CD4-positive, alpha-beta T cell treated with Interleukin-6 at 100 ng/mL for 8 hours (primary cell): Measurements from ENCODE around the gene KRT84.

ENCODE experiments used
- DNase-seq: peaks from one replicate; pipeline ENCODE4 v3.0.0-alpha.2; 2020; ENCODE audit warnings: mixed read lengths, low spot score

The KRT84 gene, protein sequence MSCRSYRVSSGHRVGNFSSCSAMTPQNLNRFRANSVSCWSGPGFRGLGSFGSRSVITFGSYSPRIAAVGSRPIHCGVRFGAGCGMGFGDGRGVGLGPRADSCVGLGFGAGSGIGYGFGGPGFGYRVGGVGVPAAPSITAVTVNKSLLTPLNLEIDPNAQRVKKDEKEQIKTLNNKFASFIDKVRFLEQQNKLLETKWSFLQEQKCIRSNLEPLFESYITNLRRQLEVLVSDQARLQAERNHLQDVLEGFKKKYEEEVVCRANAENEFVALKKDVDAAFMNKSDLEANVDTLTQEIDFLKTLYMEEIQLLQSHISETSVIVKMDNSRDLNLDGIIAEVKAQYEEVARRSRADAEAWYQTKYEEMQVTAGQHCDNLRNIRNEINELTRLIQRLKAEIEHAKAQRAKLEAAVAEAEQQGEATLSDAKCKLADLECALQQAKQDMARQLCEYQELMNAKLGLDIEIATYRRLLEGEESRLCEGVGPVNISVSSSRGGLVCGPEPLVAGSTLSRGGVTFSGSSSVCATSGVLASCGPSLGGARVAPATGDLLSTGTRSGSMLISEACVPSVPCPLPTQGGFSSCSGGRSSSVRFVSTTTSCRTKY

DNA sequence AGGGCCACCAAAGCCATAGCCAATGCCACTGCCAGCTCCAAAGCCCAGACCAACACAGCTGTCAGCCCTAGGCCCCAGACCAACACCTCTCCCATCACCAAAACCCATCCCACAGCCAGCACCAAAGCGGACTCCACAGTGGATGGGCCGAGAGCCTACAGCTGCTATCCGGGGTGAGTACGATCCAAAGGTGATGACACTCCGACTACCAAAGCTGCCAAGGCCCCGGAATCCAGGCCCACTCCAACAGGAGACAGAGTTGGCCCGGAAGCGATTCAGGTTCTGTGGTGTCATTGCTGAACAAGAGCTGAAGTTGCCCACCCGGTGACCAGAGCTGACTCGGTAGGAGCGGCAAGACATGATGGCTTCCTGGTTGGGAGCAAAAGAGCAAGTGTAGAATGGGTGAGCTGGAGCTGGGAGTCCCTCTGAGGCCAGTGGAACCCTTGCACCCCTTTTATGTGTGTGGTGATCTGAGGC, at the start of gene KRT84:
Gene KRT84 (minus strand): TSS at position 427 of the 477 bp plus-strand sequence. CDS start 67 bp downstream, at position 360.
- no peak for DNase-seq

DNA sequence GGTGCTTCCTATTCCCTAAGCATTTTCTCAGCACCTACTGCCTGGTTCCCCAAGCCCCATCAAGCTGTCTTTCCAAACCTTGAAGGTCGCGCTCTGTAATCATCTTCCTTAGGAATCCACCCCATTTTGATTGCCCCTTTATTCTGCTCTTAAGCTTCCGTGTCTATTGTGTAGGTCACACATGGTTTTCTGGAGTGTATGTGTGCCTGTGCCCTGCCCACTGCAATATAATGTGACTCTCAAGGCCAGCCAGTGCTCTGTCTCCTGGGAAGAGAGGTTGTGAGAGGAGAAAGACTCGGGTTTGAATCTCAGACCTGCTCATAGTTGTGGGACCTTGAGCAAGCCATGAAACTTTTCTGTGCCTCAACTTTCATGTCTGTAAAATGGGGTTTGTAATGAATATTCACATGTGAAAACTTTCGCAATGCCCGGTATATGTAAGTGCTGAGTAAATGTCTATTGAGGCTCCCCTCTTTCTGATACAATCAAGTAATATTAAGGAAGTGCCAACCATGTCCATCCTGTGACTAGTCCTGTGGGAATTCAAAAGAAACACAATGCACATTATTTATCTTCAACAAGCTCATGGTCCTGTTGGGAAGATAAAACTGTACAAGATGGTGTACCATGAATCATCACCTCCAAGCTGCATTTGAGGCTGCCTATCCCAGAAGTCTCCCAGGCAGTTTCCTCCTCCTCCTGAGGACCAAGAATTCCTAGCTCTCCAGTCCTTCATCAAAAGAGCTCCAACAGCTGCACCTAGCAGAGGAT, 49.5 kb upstream of the KRT84 start:
- no peak for DNase-seq

DNA sequence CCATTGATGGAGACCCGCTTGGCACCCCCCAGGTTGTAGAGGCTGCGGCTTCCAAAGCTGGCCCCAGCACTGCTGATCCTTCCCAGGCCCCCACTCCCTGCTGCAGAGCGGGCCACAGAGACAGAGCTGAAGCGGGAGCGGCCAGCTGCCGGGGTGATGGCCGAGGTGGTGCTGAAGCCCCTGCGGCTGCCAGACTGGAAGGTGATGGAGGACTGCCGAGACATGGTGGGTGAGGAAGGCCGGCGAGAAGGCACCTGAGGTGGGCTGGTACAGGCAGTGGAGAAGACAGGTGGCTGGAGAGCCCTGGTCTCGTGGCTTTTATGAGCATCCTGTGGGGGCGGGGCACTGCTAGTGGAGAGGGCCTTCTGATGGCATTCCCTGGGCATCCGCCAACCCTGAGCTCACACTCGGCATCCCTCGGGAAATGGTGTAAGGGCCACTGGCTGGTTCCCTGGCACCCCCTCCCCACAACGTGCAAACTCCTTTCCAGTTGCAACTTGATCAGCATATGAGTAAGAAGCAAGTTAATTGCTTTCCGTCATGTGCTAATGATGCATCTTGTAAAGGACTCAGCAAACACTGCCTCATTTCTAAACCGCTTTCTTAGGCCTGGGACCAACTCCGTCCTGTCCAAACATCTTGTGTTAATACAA, 48.8 kb upstream of the KRT84 start, which contains the start of gene KRT75:
Gene KRT75 (minus strand): TSS at position 291 of the 653 bp plus-strand sequence. CDS start 67 bp downstream, at position 224.
- DNase-seq = no peak

DNA sequence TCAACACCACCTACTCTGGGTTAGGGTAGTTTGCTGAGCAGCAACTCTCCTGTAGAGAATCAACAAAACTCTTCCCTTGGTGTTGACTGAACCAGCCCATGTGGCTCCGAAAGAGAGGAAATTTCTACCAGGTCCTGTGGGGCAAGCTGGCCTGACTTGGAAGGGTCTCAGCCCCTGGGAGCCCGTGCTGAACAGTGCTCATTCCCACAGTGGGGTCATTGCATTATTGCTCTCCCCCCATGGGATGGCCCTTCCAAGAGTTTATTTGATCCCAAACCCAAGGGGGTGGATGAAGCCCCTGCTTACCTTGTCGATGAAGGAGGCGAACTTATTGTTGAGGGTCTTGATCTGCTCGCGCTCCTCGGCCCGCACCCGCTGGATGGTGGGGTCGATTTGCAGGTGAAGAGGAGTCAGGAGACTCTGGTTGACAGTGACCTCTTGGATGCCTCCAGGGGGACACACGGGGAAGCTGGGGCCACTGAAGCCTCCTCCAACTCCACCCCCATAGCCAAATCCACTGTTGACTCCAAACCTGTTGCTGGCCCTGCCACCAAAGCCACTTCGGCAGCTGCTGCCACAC, 48.1 kb upstream of the KRT84 start:
- no peak for DNase-seq

DNA sequence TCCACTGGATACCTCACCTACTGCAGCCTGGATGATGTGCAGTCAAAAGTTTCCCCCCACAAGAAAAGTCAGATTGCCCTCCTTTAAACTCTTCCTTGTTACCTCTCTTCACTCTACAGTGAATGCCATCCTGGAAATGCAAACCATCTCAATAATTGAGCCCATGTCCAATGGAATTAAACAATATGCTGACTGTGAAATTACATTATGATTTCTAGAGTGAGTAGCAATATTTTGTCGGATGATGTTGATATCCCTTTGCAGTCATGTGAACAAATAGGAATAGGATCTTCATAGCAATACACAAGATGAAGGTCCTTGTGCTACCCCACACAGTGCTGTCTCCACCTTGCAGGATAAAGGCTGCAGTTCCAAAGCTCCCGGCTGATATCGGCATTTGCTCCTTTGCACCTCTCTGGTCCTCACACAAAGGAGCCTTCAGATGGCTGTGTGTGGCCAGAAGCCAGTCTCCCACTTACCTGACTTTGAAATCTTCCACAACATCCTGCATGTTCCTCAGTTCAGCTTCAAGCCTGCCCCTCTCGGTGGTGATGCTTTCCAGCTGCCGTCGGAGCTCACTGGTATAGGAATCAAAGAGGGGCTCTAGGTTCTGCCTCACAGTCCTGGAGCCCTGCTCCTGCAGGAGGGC, 47.2 kb upstream of the KRT84 start:
- no peak for DNase-seq

DNA sequence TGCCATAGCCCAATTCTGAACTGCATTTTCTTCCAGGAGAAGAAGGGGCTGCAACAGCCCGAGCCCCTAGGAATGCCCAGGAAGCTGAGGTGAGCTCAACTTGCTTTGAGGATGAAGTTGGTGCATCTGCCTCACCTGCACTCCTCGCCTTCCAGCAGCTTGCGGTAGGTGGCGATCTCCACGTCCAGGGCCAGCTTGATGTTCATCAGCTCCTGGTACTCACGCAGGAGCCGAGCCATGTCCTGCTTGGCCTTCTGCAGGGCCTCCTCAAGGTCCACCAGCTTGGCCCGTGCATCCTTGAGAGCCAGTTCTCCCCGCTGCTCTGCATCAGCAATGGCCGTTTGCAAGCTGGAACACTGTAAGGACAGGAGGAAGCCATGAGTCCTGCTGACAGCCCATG, 42.7 kb upstream of the KRT84 start:
- DNase-seq = no peak

DNA sequence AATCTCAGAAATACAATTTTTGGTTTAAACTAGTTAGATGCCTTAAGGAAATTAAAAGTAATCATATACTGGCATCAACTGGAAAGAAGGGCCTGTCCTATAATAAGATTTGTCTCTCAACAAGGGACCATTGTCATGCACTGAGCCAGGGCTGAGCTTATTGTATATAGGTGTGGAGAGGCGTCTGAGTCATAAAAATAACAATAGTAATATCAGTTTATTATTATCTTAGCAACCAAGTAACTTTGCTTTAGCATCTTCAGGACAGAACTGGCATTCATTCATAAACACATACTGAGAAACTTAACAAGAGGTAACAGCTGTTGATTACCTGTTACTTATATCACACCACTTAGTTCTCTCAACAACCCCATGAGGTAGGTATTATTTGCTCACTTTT, 41.6 kb upstream of the KRT84 start:
- no peak for DNase-seq

DNA sequence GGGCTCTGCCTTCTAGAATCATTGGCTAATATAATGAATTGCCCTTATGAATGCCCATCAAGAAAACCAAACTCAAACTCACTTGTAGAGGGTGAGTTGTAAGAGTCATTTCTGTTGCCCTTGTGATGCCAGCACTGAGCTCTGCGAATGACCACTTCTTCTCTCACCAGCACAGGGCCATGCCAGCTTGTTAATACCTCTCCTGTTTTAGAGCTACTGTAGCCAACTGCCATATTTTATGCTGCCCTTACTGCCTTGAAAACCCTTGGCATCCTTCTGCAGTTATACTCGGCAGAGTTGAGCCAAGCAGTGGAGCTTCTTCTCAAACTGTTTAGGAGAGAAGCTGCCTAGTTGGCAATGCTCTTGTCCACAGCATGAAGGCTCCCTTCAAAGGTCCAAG, 40.6 kb upstream of the KRT84 start:
- DNase-seq = no peak

DNA sequence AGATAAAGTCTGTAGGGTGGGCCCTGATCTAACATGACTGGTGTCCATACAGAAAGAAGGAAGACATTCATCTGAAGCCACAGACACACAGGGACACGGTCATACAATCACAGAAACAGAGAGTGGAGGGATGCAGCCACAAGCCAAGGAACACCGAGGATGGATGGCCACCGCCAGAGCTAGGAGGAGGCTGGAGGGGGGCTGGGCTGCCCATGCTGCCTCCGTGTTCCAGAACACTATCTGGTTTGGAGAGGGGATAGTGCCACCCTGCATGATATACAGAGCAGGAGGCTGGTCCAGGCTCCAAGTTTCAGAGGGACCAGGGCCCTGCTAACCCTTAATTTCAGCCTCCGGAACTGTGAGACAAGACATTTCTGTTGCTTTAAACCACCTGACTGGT, 40.0 kb upstream of the KRT84 start:
- DNase-seq = no peak

DNA sequence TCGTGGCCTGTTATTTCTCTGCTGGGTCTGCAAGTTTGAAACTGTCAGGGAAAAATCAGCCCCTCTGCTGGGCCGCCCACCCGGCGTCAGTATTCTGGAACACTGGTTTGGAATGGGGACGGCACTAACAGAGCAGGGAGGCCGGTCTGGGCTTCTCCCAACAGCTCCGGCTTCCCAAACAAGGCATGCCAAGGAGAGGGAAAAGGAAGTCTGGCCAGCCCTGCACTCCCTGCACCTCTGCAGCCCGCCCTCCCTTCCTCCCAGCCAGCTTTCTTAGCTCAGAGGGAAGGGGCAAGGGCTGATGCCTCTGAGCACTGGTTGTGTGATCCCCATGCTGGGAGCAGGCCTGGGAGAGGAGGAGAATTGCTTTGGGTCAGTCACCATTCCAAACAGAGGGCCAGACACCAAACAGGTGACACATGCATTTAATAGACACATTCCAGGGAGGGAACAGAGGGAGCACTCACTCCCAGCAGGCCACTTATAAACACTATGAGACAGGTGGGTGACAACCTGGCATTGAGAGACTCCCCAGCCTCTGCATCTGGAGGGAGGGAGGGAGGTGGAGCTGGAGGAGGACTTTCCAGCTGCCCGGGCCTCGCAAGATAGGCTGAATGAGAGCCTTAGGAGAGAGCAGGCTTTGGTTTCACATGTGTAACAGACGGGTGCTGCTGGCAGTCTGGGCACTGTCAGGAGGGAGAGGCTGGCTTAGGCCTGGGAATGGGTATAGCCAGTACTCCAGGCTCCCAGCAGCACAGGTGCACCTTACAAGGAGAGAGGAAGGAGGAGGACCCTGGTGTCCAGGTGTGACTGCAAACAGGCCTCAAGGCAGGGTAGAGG, 38.4 kb upstream of the KRT84 start:
- DNase-seq = no peak

DNA sequence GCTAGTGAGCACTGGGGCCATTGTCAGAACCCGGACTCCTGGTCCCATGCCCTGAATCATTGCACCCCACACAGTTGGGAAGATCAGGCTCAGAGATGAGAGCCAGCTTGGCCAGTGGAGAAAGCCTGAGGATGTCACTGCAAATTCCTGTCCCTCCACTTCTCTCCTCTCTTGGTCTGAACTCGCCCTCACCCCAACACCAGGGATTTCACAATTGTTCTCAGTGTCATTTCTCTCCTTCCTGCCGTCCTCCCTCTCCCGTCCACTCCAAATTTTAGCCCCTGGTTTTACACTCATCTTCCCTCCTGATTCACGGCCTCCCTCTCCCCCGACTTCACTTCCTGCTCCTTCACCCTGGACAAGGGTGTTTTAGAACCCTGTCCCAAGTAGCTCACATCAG, 37.6 kb upstream of the KRT84 start:
- no peak for DNase-seq

DNA sequence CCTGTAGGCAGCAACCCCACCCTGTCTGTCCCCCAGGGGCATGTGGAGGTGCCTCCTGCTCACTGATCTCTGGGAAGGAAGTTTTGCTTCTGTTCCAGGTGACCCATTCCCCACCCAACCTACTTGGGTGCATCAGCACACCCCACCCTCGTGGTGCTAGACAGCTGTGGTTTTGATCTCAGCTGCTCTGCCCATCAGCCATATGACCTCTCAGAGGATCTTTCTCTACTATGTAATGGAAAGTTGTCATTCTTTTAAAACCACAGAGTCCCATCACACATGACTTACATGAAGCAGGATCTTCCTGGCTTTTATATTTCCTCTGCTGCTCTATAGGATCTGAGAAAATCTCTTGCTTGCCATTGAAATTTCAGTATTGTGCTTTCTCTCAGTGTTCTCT, 34.2 kb upstream of the KRT84 start:
- DNase-seq = no peak

DNA sequence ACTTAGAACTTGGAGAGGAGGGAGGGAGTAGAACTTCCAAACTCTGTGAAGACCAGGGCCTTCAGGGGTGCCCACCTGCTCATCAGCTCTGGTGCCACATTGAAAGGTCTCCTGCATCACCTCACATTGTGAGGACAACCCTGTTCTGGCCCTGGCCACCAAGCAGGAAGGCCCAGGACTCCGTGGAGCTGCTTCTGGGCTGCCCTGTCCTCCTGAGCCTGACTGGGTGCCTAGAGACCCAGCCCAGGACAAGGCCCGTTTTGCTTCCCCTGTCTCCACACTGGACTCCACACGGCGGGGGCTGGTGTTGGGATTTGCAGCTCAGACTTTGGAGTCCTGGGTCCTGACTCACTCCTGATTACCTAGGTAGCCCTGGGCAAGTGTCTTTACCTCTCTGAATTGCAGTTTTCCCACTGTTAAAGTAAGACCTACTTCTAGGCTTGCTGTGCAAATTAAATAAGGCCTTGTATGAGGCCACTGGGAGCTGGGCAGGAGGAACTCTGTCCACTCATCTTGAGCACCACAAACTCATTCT, 33.2 kb upstream of the KRT84 start:
- no peak for DNase-seq

DNA sequence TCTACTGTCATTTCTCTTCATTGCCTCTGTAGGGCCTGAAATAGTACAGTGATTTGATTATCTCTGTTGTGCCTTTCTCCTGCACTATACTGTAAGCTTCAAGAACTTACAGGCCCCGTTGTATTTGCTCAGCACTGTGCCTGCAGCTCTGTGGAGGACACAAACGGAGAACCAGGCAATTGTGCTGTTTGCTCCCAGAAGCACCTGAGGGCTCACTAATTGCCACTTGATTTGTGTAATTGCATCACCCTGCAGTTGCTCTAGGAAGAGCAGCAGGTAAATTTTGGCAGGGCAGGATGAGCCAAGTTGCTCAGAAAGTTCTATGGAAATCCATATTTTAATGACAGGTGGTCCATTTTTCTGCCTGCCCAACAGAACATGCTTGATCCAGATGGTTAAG, 32.3 kb upstream of the KRT84 start:
- no peak for DNase-seq

DNA sequence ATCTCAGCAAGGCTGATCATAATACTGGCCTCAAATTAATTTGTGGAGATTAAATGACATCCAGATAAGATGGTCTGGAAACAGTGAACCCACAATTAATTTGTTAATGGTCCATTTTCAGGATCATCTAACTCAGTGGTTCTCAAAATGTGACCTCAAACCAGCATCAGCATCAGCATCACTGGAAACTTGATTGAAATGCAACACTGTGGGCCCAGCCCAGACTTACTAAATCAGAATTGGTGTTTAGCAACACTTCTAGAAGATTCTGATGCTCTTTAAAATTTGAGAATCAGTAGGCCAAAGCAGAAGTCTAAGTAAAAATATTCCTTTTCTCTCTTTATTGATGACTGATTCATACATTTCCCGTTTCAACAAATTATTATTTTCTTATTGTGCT, 31.3 kb upstream of the KRT84 start:
- DNase-seq = no peak

DNA sequence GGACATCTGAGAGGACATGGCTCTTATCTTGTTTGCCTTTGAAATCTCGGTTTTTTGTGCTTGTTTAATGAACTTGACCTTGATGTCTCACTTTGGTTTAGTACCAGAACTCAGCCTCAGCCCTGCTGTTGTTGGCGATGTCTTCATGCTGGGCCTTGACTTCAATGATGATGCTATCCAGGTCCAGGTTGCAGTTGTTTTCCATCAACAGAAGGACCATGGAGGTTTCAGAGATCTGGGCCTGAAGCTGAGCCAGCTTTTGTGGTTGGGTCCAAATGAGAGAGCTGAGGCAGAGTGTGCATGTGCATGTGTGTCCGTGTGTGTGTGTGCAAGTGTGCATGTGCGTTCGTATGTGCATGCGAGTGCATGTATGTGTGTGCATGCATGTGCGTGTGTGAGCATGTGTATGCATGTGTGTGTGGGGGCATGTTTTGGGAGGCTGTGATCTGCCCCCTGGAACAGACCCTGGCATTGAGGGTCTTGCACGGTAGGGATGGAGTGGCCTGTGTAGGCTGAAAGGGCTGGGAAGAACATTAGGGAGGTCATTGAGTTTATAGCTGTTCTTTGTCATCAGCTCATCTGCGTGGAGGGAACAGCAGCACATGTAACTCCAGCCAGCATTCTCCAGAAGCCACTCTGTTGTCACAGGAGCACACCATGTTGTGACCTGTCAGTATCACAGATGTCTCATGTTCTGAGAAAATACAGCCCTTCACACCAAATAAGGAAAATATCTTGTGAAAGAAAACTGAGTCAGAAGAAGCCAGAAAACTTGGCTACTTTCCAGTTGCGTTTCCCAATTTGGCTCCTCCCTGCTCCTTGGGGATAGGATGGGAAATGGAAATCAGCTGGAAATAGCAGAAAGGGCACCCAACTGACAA, 30.7 kb upstream of the KRT84 start:
- DNase-seq = no peak

DNA sequence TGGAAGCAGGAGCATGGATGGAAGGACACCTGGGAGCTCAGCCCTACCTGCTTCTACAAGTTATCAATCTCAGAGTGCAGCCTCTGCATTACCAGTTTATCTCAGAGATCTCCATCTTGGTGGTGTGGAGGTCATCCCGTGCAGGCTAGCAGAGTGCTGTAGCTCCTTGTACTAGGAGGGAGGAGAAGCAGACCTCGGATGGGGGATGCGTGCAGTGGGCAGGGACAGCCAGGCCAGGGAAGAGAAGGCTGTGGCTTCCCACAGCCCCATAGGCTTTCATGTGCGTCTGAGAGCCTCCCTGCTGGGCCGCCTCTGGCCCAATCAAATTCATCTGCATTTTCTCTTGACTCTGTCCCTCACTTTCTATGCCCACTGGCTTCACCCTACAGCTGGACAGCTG, 29.5 kb upstream of the KRT84 start:
- no peak for DNase-seq

DNA sequence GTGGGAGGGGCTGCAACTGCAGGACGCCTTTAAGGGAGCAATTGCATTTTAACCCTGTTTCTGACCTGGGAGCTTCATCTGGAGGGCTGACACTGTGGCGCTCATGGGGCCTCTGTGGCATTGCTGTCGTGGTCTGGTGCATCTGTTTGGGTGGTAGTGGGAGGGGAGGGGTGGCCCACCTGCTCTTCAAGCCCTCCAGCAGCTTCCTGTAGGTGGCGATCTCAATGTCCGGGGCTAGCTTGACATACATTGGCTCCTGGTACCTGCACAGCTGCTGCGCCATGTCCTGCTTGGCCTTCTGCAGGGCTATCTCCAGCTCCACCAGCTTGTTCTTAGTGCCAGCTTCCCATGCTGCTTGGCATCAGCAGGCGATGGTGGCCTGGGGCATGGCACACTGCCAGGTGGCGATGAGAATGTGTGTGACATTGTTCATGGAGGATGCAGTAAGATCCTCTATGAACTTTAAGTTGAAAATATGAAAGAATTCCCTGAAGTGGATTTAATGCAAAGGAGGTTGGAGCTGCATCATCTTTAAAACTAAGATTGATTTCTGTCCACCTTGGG, 28.4 kb upstream of the KRT84 start:
- no peak for DNase-seq

DNA sequence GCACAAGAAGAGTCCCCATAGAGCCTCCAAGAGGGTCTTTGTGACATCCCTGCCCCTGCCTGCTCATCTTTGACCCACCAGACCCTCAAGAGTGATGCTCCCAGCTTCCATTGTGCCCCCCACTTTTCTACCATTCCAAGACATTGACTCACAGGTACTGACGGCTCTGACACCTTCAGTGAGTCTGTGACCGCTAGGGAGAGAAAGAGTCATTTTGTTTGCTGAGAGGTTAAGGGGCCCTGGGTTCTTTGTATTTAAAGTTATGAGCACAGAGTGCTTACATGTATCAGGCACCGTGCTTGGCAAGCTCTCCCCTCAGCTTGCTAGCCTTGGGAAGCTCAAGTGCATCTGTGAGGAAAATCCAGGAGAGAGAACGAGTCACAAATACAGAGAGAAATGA, 27.8 kb upstream of the KRT84 start:
- DNase-seq = no peak
